Hepatocyte (in vitro differentiated cells): ENCODE measurements around the gene USH1C.

Experiments
- CTCF ChIP-seq: fragments of 200-600 bp; sonication (generic); IDR thresholded peaks from 2 replicates; pipeline ENCODE4 v1.5.1; 2016; ENCODE audit warnings: antibody characterized with exemption, mild to moderate bottlenecking; ENCODE audit not compliant: poor library complexity
- EZH2 ChIP-seq: fragments of 200-600 bp; sonication (generic); IDR thresholded peaks from 2 replicates; pipeline ENCODE4 v1.6.1; 2016; ENCODE audit warnings: antibody characterized with exemption, mild to moderate bottlenecking, borderline replicate concordance
- EZH2phosphoT487 ChIP-seq: fragments of 200-600 bp; sonication (generic); IDR thresholded peaks from one replicate; pipeline ENCODE4 v1.6.1; 2018; ENCODE audit warnings: antibody characterized with exemption, mild to moderate bottlenecking, low read depth, moderate library complexity; ENCODE audit not compliant: unreplicated experiment, severe bottlenecking

DNA sequence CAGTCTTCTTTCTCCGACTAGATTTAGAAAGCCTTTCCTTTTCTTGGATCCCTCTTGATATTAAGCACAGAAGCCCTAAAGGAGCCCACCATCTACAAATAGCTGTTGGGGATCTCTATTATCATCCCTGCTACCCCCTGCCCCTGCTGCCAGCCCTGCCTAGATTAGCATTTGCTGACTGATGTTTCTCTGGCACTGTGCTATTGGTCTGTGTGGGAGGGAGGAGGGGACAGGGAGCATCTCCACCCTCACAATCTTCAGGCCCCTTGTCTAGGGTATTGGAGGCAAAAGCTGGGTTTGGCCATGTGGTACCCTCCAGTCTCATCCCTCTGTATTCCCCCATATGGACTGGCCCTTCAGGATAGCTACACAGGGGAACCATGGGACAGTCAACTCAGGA, 6.2 kb downstream of the USH1C start:
- TF ChIP-seq EZH2 (no peak), CTCF (no peak), EZH2phosphoT487 (no peak)
